Osteocyte (in vitro differentiated cells): ENCODE measurements around the gene SCN9A. TPM values are rescaled to one million over a fixed set of nuclear protein-coding genes. Genes with fewer than 3 reads are reported as not detected.
A peak's percentile ranks its signal among the peaks of the same experiment; 100 is the strongest.
"Not testable (repeated sequence)": the region's sequence is repeated elsewhere in the genome, so short reads cannot be mapped to it uniquely, and the experiment has no call there.

Experiments used
- DNase-seq: peaks from one replicate; pipeline ENCODE4 v3.0.0; 2021; ENCODE audit warnings: mixed read lengths; ENCODE audit not compliant: unreplicated experiment; ENCODE audit errors: extremely low spot score
- H3K27ac Mint-ChIP-seq: one replicate; pipeline ENCODE4 v1.8.0; 2021; ENCODE audit warnings: mild to moderate bottlenecking, mixed read lengths; ENCODE audit not compliant: unreplicated experiment
- H3K27me3 Mint-ChIP-seq: one replicate; pipeline ENCODE4 v1.8.0; 2021; ENCODE audit warnings: mixed read lengths; ENCODE audit not compliant: unreplicated experiment
- H3K36me3 Mint-ChIP-seq: one replicate; pipeline ENCODE4 v1.8.0; 2021; ENCODE audit warnings: mixed read lengths; ENCODE audit not compliant: unreplicated experiment
- H3K4me1 Mint-ChIP-seq: one replicate; pipeline ENCODE4 v1.8.0; 2021; ENCODE audit warnings: mixed read lengths; ENCODE audit not compliant: unreplicated experiment
- H3K4me3 Mint-ChIP-seq: one replicate; pipeline ENCODE4 v1.8.0; 2021; ENCODE audit warnings: mild to moderate bottlenecking, moderate library complexity, mixed read lengths; ENCODE audit not compliant: unreplicated experiment
- H3K9me3 Mint-ChIP-seq: one replicate; pipeline ENCODE4 v1.8.0; 2021; ENCODE audit warnings: mixed read lengths; ENCODE audit not compliant: unreplicated experiment
- CTCF ChIP-seq: fragments of 200-600 bp; sonication (generic); IDR thresholded peaks from 2 replicates; pipeline ENCODE4 v1.5.0; 2021; ENCODE audit warnings: antibody characterized with exemption, mild to moderate bottlenecking, moderate library complexity
- total RNA-seq: library from RNA; stranded (reverse); gene quantifications from 2 replicates; pipeline ENCODE4 v1.2.1, GENCODE V29; 2021

SCN9A gene
- total RNA-seq, 1 donor from 2014 or later: 6.6 TPM

GRCh38 chr2:166331468-166331867 is 44.3 kb downstream of the SCN9A start:
- DNase-seq: no peak
- TF ChIP-seq CTCF: no peak

GRCh38 chr2:166329465-166329864 is 46.3 kb downstream of the SCN9A start:
- Mint-ChIP-seq H3K36me3 (peaks cover 3% of the 10 kb centered on the region), H3K9me3 (no peaks in the 10 kb centered on the region), H3K4me3 (no peak overlapping the region), H3K4me1 (peaks cover 11% of the 10 kb centered on the region), H3K27ac (no peak overlapping the region), H3K27me3 (no peaks in the 10 kb centered on the region)
- TF ChIP-seq CTCF: no peak
- DNase-seq: no peak

More at GRCh38 chr2:166331468-166331867, 44.3 kb downstream of the SCN9A start:
- H3K9me3 Mint-ChIP-seq: no peaks in the 10 kb centered on the region
- no peaks in the 10 kb centered on the region for H3K27me3 Mint-ChIP-seq
- H3K4me1 Mint-ChIP-seq: peaks cover 16% of the 10 kb centered on the region
- no peaks in the 10 kb centered on the region for H3K36me3 Mint-ChIP-seq
- no peak overlapping the region for H3K27ac Mint-ChIP-seq
- H3K4me3 Mint-ChIP-seq: no peak overlapping the region

DNA sequence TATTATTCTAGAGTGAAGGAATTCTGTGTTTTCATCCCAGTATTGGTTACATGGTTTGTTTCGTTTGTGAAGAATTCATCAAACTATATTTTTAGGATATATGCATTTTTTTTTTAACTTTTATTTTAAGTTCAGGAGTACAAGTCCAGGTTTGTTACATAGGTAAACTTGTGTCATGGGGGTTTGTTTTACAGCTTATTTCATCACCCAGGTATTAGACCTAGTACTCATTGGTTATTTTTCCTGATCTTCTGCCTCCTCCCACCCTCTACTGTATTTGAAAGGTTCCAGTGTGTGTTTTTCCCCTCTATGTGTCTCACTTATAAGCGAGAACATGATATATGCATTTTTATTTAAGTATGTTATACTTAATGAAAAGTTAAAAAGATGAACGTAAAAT is 47.6 kb downstream of the SCN9A start:
- H3K36me3 Mint-ChIP-seq: peaks cover 3% of the 10 kb centered on the region
- DNase-seq: no peak
- H3K27me3 Mint-ChIP-seq: no peaks in the 10 kb centered on the region
- no peak overlapping the region for H3K27ac Mint-ChIP-seq
- peaks cover 11% of the 10 kb centered on the region for H3K4me1 Mint-ChIP-seq
- no peaks in the 10 kb centered on the region for H3K9me3 Mint-ChIP-seq
- TF ChIP-seq CTCF: no peak
- no peak overlapping the region for H3K4me3 Mint-ChIP-seq

GRCh38 chr2:166321076-166321475 is 54.7 kb downstream of the SCN9A start:
- Mint-ChIP-seq H3K4me3 (no peak overlapping the region), H3K4me1 (no peaks in the 10 kb centered on the region), H3K36me3 (peaks cover 3% of the 10 kb centered on the region), H3K9me3 (no peaks in the 10 kb centered on the region), H3K27me3 (no peaks in the 10 kb centered on the region), H3K27ac (no peak overlapping the region)
- no peak for DNase-seq
- no peak for TF ChIP-seq CTCF

DNA sequence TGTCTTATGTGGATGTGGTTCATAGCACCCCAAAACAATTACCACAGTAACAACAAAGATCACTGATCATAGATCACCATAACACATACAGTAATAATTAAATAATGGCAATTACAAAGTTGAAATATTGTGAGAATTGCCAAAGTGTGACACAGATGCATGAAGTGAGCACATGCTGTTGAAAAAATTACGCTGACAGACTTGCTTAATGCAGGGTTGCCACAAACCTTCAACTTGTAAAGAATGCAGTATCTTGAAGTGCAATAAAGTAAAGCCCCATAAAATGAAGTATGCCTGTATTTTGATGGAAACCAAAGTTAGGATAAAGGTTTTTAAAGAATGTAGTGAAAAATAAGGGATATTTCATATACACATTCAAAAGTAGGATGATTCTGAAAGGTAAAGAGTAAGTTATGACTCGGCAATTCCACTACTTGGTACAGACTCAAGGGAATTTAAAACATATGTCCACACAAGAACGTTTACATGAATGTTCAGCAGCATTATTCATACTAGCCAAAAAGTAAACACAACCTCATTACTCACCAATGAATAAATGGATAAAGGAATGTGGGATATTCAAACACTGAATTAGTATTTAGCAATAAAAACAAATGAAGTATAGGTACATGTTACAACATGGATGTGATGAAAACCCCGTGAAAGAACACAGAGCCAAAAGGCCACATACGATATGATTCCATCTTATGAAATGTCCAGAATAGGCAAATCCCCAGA is 61.6 kb downstream of the SCN9A start:
- Mint-ChIP-seq H3K36me3 (no peaks in the 10 kb centered on the region), H3K27me3 (no peaks in the 10 kb centered on the region), H3K9me3 (no peaks in the 10 kb centered on the region), H3K27ac (peak overlapping the region; percentile 68), H3K4me1 (peaks cover 17% of the 10 kb centered on the region), H3K4me3 (no peak overlapping the region)
- no peak for TF ChIP-seq CTCF
- no peak for DNase-seq

- peaks cover 23% of the 10 kb centered on the region for H3K4me1 Mint-ChIP-seq
- not testable (repeated sequence) for DNase-seq, H3K36me3 Mint-ChIP-seq, H3K4me3 Mint-ChIP-seq, H3K27ac Mint-ChIP-seq, H3K9me3 Mint-ChIP-seq, H3K27me3 Mint-ChIP-seq
Observed at GRCh38 chr2:166312863-166313262, 62.9 kb downstream of the SCN9A start.
